Fibroblast of upper back skin (primary cell): ENCODE results near the gene VAT1L.

Experiments used
- DNase-seq: peaks from one replicate; pipeline ENCODE4 v3.0.0-alpha.2; 2013

Gene VAT1L

GRCh38 chr16:77784441-77785372 lies 3.7 kb upstream of the VAT1L start:
- no peak for DNase-seq

GRCh38 chr16:77785373-77785764 lies 3.0 kb upstream of the VAT1L start:
- no peak for DNase-seq

GRCh38 chr16:77786186-77786847 lies 2.0 kb upstream of the VAT1L start:
- no peak for DNase-seq

GRCh38 chr16:77787452-77787851 lies 912 bp upstream of the VAT1L start:
- no peak for DNase-seq

GRCh38 chr16:77789085-77790008 lies 983 bp downstream of the VAT1L start:
- DNase-seq: no peak

- DNase-seq: no peak
These were observed 1.6 kb downstream of the VAT1L start for GRCh38 chr16:77790009-77790372.

GRCh38 chr16:77790912-77791311 lies 2.5 kb downstream of the VAT1L start:
- DNase-seq: peak; percentile 31

GRCh38 chr16:77793417-77793816 lies 5.1 kb downstream of the VAT1L start:
- DNase-seq: no peak

GRCh38 chr16:77794586-77794985 lies 6.2 kb downstream of the VAT1L start:
- DNase-seq: peak; percentile 76

- no peak for DNase-seq
These were observed 13.5 kb downstream of the VAT1L start for GRCh38 chr16:77801817-77802216.

GRCh38 chr16:77805398-77805797 lies 17.0 kb downstream of the VAT1L start:
- DNase-seq: no peak

- no peak for DNase-seq
These were observed 18.7 kb downstream of the VAT1L start for GRCh38 chr16:77807021-77807420.

- DNase-seq: no peak
These were observed 24.6 kb downstream of the VAT1L start for GRCh38 chr16:77812856-77813500.

GRCh38 chr16:77816293-77816692 lies 27.9 kb downstream of the VAT1L start:
- DNase-seq: peak; percentile 42

- DNase-seq: no peak
These were observed 32.0 kb downstream of the VAT1L start for GRCh38 chr16:77820340-77820739.

GRCh38 chr16:77822661-77823060 lies 34.3 kb downstream of the VAT1L start:
- no peak for DNase-seq

- DNase-seq: peak; percentile 27
These were observed 34.7 kb downstream of the VAT1L start for GRCh38 chr16:77823067-77823466.

GRCh38 chr16:77825196-77825595 lies 36.8 kb downstream of the VAT1L start:
- no peak for DNase-seq

- no peak for DNase-seq
These were observed 38.7 kb downstream of the VAT1L start for GRCh38 chr16:77827032-77827431.

- peak; percentile 93 for DNase-seq
These were observed 45.7 kb downstream of the VAT1L start for GRCh38 chr16:77833921-77834634.

- peak; percentile 98 for DNase-seq
These were observed 46.5 kb downstream of the VAT1L start for GRCh38 chr16:77834635-77835540.
